G401.6 (cell line): Measurements from ENCODE around the gene CAMK1D.
"Not testable (repeated sequence)": the region's sequence is repeated elsewhere in the genome, so short reads cannot be mapped to it uniquely, and the experiment has no call there.

ENCODE experiments used
- FAIRE-seq: peaks from 2 replicates; lab custom pipeline; 2012; peaks lifted over from hg19 to GRCh38; lab: Jason Lieb, UNC

The CAMK1D gene

GRCh38 chr10:12797471-12798262 is 448.3 kb downstream of the CAMK1D start:
- FAIRE-seq = no peak

- no peak for FAIRE-seq
Measured at GRCh38 chr10:12799144-12799543, 449.8 kb downstream of the CAMK1D start.

- no peak for FAIRE-seq
Measured at GRCh38 chr10:12799714-12800113, 450.4 kb downstream of the CAMK1D start.

- FAIRE-seq = no peak
Measured at GRCh38 chr10:12800302-12800701, 451.0 kb downstream of the CAMK1D start.

- FAIRE-seq = no peak
Measured at GRCh38 chr10:12801214-12802087, 452.1 kb downstream of the CAMK1D start.

- no peak for FAIRE-seq
Measured at GRCh38 chr10:12803776-12804175, 454.4 kb downstream of the CAMK1D start.

- FAIRE-seq = no peak
Measured at GRCh38 chr10:12806228-12807095, 457.1 kb downstream of the CAMK1D start.

- no peak for FAIRE-seq
Measured at GRCh38 chr10:12807096-12807755, 457.9 kb downstream of the CAMK1D start.

GRCh38 chr10:12808014-12808613 is 458.8 kb downstream of the CAMK1D start:
- no peak for FAIRE-seq

- not testable (repeated sequence) for FAIRE-seq
Measured at GRCh38 chr10:12810046-12810445, 460.7 kb downstream of the CAMK1D start.

GRCh38 chr10:12811826-12812225 is 462.5 kb downstream of the CAMK1D start:
- FAIRE-seq = no peak

GRCh38 chr10:12812571-12812970 is 463.2 kb downstream of the CAMK1D start:
- FAIRE-seq = no peak

GRCh38 chr10:12814166-12814565 is 464.8 kb downstream of the CAMK1D start:
- FAIRE-seq = no peak

- no peak for FAIRE-seq
Measured at GRCh38 chr10:12819071-12819470, 469.7 kb downstream of the CAMK1D start.

- no peak for FAIRE-seq
Measured at GRCh38 chr10:12819656-12820055, 470.3 kb downstream of the CAMK1D start.

GRCh38 chr10:12822126-12822892 is 473.0 kb downstream of the CAMK1D start:
- FAIRE-seq = no peak

GRCh38 chr10:12822893-12823170 is 473.5 kb downstream of the CAMK1D start:
- FAIRE-seq = no peak

- no peak for FAIRE-seq
Measured at GRCh38 chr10:12823328-12823727, 474.0 kb downstream of the CAMK1D start.

GRCh38 chr10:12825260-12825849 is 476.0 kb downstream of the CAMK1D start:
- no peak for FAIRE-seq

GRCh38 chr10:12826800-12827372 is 477.5 kb downstream of the CAMK1D start:
- no peak for FAIRE-seq
